Measurements from ENCODE around the gene RPS6KA4.

- TF ChIP-seq FOXK2 (IDR thresholded peaks at IDR 0.05) = no peak
- no peak for TF ChIP-seq TARDBP (IDR thresholded peaks at IDR 0.05)
- TF ChIP-seq, protein P1, sequence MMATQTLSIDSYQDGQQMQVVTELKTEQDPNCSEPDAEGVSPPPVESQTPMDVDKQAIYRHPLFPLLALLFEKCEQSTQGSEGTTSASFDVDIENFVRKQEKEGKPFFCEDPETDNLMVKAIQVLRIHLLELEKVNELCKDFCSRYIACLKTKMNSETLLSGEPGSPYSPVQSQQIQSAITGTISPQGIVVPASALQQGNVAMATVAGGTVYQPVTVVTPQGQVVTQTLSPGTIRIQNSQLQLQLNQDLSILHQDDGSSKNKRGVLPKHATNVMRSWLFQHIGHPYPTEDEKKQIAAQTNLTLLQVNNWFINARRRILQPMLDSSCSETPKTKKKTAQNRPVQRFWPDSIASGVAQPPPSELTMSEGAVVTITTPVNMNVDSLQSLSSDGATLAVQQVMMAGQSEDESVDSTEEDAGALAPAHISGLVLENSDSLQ (IDR thresholded peaks at IDR 0.05) = no peak
- no peak for TF ChIP-seq FOXM1 (IDR thresholded peaks at IDR 0.05; ENCODE audit: borderline replicate concordance)
- TF ChIP-seq ELF4 (IDR thresholded peaks at IDR 0.05) = no peak
- TF ChIP-seq LEF1 (IDR thresholded peaks at IDR 0.05; ENCODE audit: borderline replicate concordance) = no peak
- no peak for TF ChIP-seq SUZ12 (IDR thresholded peaks at IDR 0.05)
- no peak for TF ChIP-seq SP1 (IDR thresholded peaks at IDR 0.05)
- no peak for TF ChIP-seq ARNT (IDR thresholded peaks at IDR 0.05)
These were observed 56.3 kb downstream of the RPS6KA4 start for GRCh38 chr11:64415286-64415685.

Measured in HEK293T (cell line).